SHP77 treated with DMSO at 0.1 percent for 48 hours (cell line): ENCODE results near the gene RTN4RL2.
"Not testable (repeated sequence)": the region's sequence is repeated elsewhere in the genome, so short reads cannot be mapped to it uniquely, and the experiment has no call there.

ENCODE experiments used
- DNase-seq: peaks from one replicate; lab custom pipeline; 2025; lab: John Stamatoyannopoulos, UW

The RTN4RL2 gene

DNA sequence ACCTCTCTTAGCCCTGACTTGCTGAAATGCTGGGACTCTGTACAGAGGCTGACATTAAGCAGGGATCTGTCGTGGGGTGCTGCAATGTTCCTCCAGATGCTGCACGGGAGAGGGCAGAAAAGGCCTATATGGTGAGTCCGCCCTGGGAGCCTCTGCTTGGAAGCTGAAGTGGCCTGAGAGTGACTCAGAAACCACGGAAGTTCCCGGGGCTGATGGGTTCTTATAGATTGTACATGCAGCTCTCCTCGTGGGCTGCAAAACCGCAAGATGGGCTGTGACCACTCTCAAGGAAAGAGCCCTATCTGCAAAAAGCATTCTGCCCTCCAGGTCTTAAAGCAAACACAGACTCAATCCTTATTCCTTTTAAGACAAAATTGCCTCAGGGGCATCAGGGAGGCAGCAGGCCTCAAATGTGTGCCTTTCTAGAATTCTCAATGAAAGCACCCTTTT lies 27.6 kb upstream of the RTN4RL2 start:
- no peak for DNase-seq

DNA sequence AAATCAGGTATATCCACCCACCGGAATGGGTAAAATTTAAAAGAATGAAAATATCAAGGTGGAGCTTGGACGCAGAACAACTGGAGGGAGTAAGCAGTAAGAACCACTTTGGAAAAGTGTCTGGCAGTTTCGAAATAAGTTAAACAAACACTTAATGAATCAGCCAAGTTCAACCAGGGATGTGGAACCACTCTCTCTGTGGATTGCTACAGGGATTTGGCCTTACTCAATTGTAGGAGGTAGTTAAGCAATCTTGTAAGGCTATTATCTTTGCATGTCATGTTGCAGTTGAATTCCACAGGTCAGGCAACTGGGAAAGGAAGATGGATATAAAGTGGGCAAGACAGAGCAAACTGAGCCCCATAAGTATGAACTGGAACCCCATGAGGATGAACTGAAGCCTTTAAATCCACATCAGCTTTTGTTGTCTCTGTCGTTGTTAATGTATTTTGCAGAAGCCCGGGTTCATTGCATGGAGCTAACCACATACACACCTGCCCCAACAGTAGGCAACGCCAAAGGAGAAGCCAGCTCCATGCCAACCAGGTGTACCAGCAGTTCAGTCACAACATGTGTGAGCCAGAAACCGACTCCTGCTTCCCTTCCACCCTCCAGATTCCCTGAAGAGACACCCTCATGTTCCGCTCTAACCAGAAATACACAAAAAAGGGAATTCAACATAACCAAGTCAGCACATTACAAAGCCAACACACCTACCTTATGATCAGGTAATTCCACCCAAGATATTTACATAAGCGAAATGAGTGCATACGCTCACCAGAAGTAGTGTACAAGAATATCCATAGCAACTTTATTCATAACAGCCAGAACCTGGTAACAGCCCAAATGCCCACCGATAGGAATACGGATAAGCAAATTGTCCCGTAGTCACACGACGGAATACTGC lies 25.4 kb upstream of the RTN4RL2 start:
- no peak for DNase-seq

DNA sequence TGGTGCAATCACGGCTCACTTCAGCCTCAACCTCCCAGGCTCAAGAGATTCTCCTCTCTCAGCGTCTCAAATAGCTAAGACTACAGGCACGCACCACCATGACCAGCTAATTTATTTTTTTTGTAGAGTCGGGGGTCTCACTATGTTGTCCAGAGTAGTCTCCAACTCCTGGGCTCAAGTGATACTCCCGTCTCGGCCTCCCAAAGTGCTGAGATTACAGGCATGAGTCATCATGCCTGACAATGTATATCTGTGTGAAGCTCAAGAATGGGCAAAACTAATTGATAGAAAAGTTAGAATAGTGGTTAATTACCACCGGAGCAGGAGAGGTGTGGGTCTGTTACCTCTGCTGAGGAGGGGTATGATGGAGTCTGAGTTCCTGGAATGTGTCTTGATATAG lies 24.3 kb upstream of the RTN4RL2 start:
- no peak for DNase-seq

DNA sequence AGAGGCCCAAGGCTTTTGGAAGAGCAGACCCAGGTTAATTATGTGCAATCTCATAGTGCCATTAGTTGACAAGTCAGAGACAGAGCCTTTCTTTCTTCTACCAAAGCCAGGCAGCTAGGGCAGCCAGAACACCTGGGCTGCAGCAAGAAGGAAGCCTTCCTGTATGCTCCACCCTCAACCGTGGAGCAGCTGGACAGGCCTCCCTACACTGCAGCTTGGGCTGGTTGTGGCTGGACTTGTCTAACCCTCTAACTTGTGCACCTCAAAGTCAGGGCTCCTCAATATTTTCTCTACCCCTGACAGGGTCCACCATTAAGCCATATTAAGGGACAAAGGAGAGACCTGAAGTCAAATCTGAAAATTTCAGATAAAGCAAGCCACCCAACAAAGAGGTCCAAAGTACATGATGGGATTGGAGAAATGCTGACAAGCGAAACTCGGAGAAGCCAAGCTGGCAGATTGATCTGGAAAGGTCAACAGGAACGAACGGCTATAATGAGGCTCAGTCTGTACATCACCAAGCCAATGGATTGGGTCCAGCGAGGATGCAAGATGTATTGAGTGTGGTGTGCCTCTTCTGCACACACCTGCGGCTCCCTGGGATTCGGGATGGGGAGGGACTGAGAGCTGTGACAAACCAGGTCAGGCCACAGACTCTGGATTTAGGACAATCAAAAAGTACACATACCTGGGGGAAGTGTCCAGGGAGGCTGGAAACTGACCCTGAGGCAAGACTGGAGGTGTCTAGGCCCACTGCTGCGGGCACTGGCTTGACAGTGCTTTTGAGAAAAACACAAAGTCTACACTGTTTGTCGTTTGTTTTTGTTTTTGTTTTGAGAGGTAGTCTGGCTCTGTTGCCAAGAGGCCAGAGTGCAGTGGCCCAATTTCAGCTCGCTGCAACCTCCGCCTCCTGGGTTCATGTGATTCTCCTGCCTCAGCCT lies 21.7 kb upstream of the RTN4RL2 start:
- DNase-seq = no peak

DNA sequence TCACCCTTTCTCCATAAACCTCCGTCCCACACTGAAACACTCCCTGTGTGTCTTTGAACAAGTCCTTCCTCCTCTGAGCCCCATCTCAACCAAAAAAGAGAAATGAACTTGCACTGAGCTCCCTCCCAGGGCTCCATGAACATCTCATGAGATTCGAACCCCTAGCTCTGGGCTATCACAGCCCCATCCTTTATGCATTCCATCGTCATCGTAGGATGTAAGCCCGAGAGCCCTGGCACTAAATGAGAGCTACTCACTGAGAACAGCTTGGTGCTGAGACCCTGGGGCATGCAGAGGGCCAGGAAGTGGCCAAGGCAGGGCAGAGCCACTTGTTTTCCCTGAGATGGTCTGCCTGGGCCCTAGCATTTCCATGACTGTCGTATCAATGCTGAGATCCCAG lies 20.5 kb upstream of the RTN4RL2 start:
- DNase-seq = no peak

DNA sequence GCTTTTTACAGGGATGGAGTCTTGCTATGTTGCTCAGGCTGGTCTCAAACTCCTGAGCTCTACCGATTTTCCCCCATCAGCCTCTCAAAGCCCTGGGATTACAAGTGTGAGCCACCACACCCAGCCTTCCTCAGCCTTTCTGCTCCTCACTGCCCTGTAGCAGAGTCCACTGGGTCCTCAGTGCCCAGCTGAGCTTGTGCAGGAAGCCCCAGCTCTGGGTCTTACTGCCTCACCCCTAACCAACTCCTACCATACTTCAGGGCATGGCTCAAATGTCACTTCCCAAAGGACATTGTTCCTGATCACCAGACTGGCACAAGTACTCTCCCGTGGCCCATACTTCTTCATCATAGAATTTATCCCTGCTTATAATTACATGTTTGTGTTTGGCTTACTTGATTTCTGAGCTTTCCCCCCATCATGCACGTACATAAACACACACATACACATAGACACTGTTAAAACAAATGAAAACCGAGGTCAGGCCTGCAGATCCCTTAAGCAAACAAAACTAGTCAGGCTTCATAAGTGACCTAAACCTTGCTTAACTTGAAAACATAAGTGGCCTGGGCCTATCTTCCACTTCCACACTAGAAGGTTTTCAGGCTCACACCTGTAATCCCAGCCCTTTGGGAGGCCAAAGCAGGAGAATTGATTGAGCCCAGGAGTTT lies 19.4 kb upstream of the RTN4RL2 start:
- DNase-seq = no peak

DNA sequence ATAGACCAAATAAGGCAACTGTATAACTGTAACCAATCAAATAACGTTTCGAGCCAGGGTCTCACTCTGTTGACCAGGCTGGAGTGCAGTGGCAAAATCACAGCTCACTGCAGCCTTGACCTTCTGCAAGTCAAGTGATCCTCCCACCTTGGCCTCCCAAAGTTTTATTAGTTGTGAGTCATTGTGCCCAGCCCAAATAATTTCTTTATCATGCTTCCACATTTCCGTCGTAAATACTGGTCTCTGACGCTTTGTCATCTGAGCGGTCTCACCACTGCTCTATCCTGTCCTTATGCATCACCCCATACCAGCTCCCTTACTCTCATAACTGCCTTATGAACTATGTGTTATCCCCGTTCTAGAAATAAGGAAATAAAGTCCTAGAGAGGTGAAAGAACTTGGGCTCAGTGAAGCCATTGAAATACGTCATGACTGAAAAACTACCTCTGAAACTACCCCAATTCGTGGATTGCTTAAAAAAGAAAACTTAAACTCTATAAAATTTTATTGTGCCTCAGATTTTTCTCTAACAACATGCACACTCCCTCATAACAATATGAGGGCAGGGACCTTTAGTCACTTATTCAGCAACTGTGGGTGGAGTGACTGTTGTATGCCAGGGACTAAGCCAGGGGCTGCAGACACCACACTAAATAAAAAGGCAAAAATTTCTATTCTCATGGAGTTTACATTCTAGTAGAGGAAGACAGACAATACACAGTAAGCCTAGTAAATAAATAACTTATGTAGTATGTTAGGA lies 15.8 kb upstream of the RTN4RL2 start:
- DNase-seq = no peak

DNA sequence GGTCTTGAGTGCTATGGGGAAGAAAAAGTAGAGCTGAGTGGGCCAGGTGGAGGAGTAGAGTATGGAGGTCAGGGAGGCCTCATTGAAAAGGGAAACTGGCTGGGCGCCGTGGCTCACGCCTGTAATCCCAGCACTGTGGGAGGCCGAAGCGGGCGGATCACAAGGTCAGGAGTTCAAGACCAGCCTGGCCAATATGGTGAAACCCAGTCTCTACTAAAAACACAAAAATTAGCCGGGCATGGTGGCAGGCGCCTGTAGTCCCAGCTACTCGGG lies 15.3 kb upstream of the RTN4RL2 start:
- not testable (repeated sequence) for DNase-seq

DNA sequence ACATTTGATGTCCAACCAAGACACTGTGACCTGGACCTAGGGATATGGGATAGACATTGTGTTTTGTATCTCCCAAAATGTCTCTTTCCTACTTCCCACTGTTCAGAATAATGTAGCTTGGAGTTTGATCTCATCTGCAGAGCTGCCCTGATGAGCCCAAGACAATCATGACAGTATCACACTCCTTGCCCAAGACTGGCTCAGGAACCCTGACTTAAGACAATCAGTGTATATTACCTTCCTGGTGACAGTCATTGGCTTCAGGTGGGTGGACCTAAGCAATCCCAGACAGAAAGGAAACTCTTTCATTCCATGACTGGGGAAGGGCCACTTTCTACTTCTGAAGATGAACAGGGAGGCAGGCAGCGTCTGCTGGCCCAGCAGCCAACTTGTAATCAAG lies 14.3 kb upstream of the RTN4RL2 start:
- no peak for DNase-seq

DNA sequence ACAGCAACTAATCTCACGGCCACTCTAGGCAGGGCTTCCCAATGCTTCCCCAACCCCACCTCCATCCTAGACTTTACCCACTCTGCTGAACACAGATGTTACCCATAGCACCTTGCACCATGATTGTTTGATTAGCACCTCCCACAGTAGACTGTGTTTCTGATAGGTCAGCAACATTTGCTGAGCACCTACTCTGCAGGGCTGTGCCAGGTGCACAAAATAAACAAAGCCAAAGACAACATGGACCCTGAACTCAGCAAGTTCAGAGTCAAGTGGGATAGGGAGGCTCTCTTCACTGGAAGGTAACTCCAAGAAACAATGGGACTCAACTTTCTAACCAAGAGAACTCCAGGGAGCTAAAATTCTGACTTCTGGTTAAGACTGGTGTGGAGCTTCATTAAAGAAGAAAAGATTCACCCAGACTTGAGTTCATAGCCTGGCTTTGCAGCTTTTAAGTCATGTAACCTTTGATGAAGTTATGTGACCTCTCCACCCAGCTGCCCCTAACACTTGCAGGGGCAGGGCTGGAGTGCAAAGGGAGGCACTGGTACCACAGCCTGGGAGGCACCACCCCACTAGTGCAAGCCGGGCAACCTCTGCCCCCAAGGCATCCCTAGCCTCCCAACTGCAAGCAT lies 6.7 kb upstream of the RTN4RL2 start:
- DNase-seq = no peak

DNA sequence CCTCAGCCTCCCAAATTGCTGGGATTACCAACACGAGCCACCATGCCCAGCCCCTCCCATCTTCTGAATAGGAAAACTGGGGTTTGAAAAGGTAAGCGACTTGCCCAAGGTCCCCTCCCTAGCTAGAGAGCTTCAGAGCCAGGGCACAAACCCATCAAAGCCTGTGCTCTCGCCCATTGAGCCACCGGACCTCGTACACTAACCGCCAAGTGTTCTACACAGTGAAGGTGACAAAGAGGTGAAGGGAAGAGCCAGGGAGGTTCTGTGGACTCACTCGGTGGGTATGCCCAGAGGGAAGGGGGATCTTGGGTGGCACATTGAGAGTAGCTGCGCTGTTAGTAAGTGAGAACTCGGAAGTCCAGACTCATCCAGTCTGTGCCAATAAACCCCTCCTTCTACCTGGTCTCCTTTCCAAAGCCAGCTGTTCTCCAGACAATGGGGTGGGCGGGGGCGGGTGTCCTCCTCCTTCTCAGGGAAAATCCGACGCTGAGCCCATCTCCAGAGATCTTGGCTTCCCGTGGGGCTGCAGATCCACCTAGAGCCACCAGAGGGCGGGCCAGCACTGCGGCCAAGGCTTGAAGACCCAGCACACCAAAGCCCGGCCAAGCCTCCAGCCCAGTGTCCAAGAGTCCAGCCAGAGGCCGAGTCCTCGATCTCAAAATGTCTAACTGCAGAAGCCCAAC lies 3.2 kb upstream of the RTN4RL2 start:
- no peak for DNase-seq

DNA sequence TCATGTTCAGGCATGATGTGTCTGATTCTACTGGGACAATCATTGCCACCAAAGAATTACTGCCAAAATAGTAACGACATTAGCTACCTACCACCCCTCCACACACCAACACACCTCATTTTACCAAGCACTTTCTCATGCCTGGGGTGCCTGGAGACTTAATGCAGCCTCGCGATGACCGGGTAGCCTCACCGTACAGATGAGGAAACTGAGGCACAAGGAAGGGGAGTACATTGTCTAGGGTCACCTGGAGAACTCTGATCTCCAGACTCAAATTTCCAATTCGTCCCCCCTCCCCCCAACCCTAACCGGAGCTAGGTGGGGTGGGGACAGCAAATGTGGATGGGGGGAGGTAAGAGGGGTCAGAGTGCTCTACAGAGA lies 2.7 kb upstream of the RTN4RL2 start:
- DNase-seq = no peak

DNA sequence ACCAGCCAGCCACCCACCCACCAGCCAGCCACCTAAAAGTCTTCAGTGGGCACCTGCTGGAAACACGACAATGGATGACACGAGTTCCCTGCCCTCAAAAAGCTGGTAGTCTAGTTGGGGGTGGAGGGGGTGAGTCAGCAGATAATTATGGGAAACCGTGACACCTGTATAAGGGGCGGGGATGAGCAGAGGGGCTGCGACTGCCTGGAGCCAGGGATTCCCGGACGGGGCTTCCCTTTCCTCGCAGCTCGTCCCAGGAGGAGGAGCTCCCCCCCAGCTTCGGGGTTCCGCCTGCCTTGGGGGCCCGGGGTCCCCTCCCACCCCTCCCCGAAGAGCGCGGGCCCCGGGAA lies 2.3 kb upstream of the RTN4RL2 start:
- DNase-seq = no peak

DNA sequence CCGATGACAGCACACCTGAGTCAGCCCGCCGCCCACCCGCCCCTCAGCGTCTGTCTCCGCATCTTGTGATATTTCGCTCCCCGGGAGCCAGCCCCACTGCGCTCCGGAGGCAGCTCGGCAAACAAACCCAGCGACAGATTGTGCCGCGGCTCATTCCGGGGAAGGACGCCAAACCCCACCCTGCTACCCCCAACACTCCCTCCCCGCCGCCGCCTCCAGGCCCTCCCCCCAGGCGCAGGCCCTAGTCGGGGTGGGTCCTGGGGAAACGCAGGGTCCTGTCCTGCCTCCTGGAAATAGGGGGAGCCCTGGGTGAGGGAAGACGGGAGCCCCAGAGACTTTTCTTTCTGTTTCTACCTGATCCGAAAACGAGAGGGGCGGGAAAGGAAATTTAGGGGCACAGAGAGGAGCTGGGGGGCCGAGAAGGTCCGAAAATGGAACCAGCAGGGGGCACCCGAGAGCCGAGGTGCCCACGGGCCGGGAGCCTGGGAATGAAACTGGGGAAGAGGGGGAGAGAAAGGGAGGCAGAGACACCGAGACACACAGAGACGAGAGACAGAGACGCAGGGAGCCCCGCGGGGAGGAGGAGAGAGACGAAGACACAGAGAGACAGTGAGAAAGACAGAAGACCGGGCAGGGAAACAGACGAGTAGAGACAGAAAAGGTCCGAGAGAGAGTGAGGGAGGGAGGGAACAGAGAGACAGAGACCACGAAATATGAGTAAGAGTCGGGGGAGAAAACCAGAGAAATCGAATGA lies 1.7 kb upstream of the RTN4RL2 start:
- DNase-seq = no peak

DNA sequence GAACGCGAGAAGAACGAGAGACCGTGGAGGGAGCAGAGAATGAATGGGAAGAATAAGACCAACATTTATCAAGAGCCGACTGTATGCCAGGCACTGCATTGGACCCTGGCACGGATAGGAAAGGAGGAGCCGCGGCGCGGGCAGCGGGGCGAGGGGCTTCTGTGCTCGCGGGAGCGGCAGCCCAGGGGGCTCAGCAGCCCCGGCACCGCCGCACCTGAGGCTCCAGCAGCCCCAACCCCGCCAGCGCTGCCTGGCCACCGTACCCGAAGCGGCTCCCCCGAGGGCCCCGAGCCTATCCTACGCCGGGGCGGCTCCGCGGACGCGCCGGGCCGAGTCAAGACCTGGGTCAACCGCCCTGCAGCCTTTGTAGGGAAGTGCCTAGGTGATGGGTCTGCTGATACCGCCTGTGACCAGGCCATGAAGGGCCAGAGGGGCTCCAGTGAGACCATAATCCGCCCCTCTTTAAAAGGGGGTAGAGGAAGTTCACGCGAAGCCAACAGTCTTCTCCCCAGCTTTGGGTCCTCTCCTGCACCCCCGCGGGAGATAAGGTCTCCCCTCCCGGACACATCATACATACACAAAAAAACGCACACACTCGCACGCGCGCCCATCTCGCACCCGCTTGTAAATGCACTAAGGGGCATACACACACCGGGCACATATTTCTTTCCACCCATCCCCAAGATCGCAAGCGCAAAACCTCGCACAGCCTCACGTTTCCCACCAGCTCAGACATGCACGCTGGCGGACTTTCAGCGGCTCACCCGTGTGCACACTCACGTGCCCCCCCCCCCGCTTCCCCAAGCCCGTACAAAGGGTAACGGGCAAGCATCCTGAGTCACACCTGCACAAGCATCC lies 935 bp upstream of the RTN4RL2 start:
- DNase-seq = no peak

DNA sequence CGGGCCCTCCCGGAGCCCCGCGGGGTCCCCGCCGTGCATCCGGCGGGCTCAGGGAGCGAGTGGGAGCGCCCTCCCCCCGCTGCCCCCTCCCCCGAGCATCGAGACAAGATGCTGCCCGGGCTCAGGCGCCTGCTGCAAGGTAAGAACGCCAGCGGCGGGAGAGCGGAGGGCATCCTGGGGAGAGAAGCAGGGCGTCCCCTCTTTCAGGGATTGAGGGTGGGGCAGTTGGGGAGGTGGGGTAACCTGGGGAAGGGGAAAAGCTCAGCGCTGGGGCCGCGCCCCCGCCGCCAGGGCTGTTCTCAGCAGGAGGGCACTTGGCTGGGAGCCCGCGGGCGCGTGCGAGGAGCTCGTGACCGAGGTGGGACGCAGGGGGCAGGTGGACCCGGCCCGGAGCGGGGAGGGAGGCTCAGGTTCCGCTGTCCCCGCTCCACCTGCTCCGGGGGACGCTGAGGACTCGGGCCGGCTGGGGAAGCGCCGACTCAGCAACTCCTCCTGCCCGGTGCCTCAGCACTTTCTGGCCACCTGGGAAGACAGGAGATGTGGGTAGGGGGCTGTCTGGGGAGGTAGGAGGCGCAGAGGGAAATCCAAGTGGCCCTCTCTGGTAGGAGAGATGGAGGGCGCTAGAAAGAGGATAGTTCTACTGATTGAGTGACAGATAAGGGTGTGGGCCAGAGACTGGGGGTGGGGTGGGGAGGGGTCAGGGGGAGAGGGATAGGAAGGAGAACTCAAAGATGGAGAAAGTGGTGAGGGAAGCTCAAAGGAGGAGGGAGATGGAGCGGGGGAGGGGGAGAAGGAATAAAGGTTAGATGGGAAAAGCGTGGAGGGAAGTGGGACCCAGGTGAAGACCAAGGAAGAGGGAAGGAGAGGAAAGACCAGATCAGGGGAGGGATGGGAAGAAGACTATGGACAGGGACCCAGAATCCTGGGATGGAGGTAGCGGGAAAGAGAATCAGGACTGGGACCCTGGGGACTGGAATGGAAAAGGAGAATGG lies 726 bp downstream of the RTN4RL2 start:
- no peak for DNase-seq

DNA sequence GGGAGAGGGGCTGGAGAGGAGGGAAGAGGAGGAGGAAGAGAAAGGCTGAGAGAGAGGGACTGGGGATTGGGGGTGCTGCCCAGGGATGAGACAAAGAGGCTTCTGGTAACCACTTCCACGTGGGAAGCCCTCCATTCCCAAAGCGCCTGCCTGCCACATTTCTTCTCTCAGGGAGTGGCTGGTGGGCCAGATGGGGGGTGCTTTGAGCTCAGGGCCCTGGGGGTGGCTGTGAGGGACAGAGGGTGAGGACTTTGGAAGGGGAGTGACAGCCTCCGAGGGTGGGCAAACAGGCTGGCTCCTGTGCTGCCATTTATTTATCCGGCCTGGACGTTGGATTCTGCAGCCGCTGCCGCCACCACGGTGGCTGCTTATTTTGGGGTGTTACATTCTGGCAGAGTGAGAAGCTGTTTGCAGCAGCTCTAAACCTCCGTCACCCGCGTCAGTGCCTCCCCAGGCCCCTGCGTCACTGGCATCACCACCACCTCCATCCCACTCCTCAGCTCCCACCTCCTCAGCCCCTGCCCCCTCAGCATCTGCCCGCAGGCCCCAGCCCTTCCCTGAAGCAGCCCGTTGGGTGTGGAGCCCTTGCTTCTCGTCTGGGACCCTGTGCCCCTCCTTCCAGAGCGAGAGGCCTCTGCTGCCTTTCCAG lies 1.6 kb downstream of the RTN4RL2 start:
- DNase-seq = no peak
